NT2/D1 (cell line): Measurements from ENCODE around the gene TMED5.

ENCODE experiments used
- DNase-seq: peaks from one replicate; pipeline ENCODE4 v3.0.0-alpha.2; 2011; ENCODE audit warnings: low read depth, low spot score
- H3K27me3 ChIP-seq: 2 replicates; pipeline ENCODE4 v1.6.0; 2011; ENCODE audit warnings: mild to moderate bottlenecking; ENCODE audit not compliant: insufficient read length, insufficient read depth
- H3K36me3 ChIP-seq: 2 replicates; pipeline ENCODE4 v1.6.1; 2011; ENCODE audit warnings: mild to moderate bottlenecking, low read length, mixed read lengths; ENCODE audit not compliant: insufficient read depth, insufficient read length
- H3K4me1 ChIP-seq: 2 replicates; pipeline ENCODE4 v1.5.1; 2011; ENCODE audit not compliant: insufficient read depth, insufficient read length
- H3K4me3 ChIP-seq: 2 replicates; pipeline ENCODE4 v1.5.1; 2011; ENCODE audit warnings: low read depth; ENCODE audit not compliant: insufficient read length
- H3K9ac ChIP-seq: 2 replicates; pipeline ENCODE4 v1.6.0; 2011; ENCODE audit warnings: low read depth; ENCODE audit not compliant: insufficient read length
- H3K9me3 ChIP-seq: 2 replicates; pipeline ENCODE4 v1.5.1; 2011; ENCODE audit warnings: mild to moderate bottlenecking, low read length; ENCODE audit not compliant: insufficient read depth
- SUZ12 ChIP-seq: IDR thresholded peaks from 2 replicates; pipeline ENCODE4 v1.6.1; 2011; ENCODE audit not compliant: insufficient read length, insufficient read depth; ENCODE audit errors: extremely low read depth
- YY1 ChIP-seq: IDR thresholded peaks from 2 replicates; pipeline ENCODE4 v1.6.1; 2011; ENCODE audit not compliant: insufficient read length, insufficient read depth
- ZNF274 ChIP-seq: IDR thresholded peaks from 2 replicates; pipeline ENCODE4 v1.6.1; 2011; ENCODE audit warnings: mild to moderate bottlenecking, low read depth, low read length

Gene TMED5

DNA sequence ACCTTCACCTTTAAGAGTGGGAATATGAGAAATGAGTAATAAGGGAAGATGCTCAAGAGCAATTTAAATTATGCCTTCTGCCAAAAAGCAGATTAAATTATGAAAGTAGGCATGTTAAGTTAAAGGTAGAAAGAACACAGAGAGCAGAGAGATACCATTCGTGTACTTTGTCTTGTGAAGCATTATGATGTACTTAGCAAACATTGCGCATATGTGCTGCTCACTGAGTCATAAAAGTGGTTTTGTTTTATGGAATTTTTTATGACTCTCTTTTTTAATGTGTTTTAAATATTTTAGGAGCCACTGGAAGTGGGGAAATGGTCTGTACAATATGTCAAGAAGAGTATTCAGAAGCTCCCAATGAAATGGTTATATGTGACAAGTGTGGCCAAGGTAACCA, 65.8 kb downstream of the TMED5 start:
- TF ChIP-seq SUZ12 (no peak), ZNF274 (no peak), YY1 (no peak)
- no peak overlapping the region for H3K4me3 ChIP-seq
- no peak overlapping the region for H3K9ac ChIP-seq
- DNase-seq, result no peak
- H3K4me1 ChIP-seq, result no peaks in the 10 kb centered on the region
- no peaks in the 10 kb centered on the region for H3K27me3 ChIP-seq
- peaks cover 78% of the 10 kb centered on the region for H3K36me3 ChIP-seq
- no peaks in the 10 kb centered on the region for H3K9me3 ChIP-seq

DNA sequence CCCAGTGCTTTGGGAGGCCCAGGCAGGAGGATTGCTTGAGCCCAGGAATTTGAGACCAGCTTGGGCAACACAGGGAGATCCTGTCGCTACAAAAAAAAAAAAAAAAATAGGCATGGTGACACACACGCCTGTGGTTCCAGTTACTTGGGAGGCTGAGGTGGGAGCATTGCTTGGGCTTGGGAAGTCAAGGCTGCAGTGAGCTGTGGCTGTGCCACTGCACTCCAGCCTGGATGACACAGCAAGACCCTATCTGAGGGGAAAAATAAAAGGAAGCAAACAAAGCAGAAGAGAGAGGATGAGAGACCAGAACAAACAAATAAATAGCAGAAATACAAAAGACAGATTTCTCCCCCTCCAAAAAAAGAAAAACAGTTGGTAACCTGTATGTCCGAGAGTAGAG, 67.1 kb downstream of the TMED5 start:
- peaks cover 68% of the 10 kb centered on the region for H3K36me3 ChIP-seq
- TF ChIP-seq YY1 (no peak), SUZ12 (no peak)
- DNase-seq, result no peak
- H3K4me3 ChIP-seq, result no peak overlapping the region
- H3K9ac ChIP-seq, result no peak overlapping the region
- H3K4me1 ChIP-seq, result no peaks in the 10 kb centered on the region
- 0 out of 2 replicates have a peak, but pooled peaks cover 3% of the 10 kb centered on the region for H3K9me3 ChIP-seq
- H3K27me3 ChIP-seq, result no peaks in the 10 kb centered on the region

DNA sequence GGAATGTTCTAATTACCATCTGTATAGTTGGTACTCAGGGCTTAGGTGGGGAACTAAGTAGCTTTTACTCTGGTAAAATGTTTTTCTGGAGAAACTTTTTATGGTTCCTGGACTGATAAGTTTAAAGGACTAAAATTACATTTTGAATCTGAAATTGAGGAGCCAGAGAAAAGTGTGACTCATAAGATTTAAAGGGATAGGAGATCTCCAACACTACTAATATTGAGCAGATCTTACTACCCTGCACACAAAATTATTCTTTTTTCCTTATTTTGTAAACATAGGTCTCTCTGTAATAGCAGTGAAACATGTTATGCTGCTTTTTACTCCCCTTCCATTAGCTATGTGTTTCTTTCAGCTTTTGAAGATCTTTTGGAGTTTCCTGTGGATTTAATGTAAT, 68.7 kb downstream of the TMED5 start:
- Histone ChIP-seq H3K4me3 (no peak overlapping the region), H3K4me1 (no peaks in the 10 kb centered on the region), H3K9me3 (peaks cover 16% of the 10 kb centered on the region; the same call in 1 of the 2 replicates), H3K36me3 (peaks cover 61% of the 10 kb centered on the region), H3K27me3 (no peaks in the 10 kb centered on the region), H3K9ac (no peak overlapping the region)
- TF ChIP-seq YY1 (no peak), SUZ12 (no peak), ZNF274 (no peak)
- no peak for DNase-seq

DNA sequence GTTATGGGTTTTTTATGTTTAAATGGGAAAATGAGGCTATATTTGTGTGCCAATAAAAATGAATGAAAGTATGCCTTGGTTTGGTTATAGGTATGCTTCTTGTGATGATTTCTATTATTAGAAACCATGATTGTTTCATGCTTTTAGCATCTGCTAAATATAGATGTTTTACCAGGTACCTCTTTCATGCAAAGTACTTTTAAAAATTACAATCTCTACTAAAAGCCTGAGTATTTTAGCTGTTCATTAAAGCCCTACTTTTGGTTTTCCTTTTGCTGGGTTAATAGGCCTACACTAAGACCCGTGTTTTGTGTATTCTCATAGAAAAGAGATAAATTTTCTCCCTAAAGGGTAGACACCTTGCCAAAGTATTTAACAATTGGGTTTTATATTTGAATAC, 69.1 kb downstream of the TMED5 start:
- no peak for DNase-seq
- no peak overlapping the region for H3K4me3 ChIP-seq
- H3K9ac ChIP-seq, result no peak overlapping the region
- H3K9me3 ChIP-seq, result peaks cover 17% of the 10 kb centered on the region; the same call in 1 of the 2 replicates
- no peaks in the 10 kb centered on the region for H3K27me3 ChIP-seq
- TF ChIP-seq SUZ12 (no peak), YY1 (no peak), ZNF274 (no peak)
- no peaks in the 10 kb centered on the region for H3K4me1 ChIP-seq
- peaks cover 56% of the 10 kb centered on the region for H3K36me3 ChIP-seq

DNA sequence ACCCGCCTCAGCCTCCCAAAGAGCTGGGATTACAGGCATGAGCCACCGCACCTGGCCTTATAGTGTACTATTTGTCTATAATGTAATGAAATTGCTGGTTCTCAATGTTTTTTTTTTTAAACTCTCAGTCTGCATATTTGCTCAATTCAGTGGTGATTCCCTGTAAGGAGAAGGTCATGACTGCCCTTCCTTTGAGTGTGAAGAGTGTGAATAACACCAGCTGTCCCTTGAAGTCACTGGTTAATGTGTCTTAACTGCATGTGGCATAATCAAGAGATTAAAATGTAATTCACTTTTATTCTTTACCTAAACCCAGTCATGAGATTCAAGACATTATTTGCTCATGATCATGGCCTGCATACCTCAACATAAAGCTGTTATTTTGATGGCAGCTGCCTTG, 70.6 kb downstream of the TMED5 start:
- Histone ChIP-seq H3K9ac (no peak overlapping the region), H3K4me3 (no peak overlapping the region), H3K4me1 (no peaks in the 10 kb centered on the region), H3K27me3 (no peaks in the 10 kb centered on the region), H3K9me3 (peaks cover 17% of the 10 kb centered on the region; the same call in 1 of the 2 replicates), H3K36me3 (peaks cover 45% of the 10 kb centered on the region)
- TF ChIP-seq SUZ12 (no peak), YY1 (no peak), ZNF274 (no peak)
- DNase-seq, result no peak

DNA sequence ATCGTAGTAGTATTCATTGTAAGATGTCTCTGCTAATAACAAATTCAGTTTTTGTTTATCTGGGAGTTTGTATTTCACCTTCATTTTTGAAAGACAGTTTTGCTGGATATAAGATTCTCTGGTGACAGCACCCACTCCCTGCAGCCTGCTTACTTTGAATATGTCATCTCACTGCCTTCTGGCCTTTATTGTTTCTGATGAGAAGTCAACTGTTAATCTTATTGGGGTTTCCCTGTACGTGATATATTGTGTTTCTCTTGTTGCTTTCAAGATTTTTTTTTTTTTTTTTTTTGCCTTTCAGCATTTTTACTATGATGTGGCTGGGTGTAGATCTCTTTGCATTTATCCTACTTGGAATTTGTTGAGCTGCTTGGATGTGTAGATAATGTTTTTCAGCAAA, 71.9 kb downstream of the TMED5 start:
- no peaks in the 10 kb centered on the region for H3K27me3 ChIP-seq

DNA sequence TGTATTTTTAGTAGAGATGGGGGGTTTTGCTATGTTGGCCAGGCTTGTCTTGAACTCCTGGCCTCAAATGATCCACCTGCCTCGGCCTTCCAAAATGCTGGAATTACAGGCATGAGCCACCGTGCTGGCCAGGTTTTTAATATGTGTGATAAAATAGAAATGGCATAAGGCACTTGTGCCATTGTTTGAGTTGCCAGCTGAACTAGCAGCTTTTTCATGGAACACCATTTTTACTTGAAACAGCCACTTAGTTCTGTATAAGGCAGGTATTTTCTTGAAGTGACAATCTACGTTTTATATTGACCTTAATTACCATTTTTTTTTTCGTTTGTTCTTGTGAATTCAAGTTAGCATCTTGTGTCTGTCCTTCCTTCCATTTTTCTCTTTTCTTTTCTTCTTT, 72.8 kb downstream of the TMED5 start:
- DNase-seq, result no peak
- Histone ChIP-seq H3K9ac (no peak overlapping the region), H3K4me1 (no peaks in the 10 kb centered on the region), H3K4me3 (no peak overlapping the region), H3K27me3 (no peaks in the 10 kb centered on the region), H3K9me3 (peaks cover 17% of the 10 kb centered on the region; the same call in 1 of the 2 replicates), H3K36me3 (peaks cover 35% of the 10 kb centered on the region)
- no peak for TF ChIP-seq YY1
- TF ChIP-seq ZNF274, result no peak
- TF ChIP-seq SUZ12, result no peak

More for the DNA sequence above, 71.9 kb downstream of the TMED5 start:
- H3K4me3 ChIP-seq, result no peak overlapping the region
- H3K36me3 ChIP-seq, result peaks cover 42% of the 10 kb centered on the region
- no peak overlapping the region for H3K9ac ChIP-seq
- H3K9me3 ChIP-seq, result peaks cover 17% of the 10 kb centered on the region; the same call in 1 of the 2 replicates
- TF ChIP-seq ZNF274 (no peak), SUZ12 (no peak), YY1 (no peak)
- no peak for DNase-seq
- no peaks in the 10 kb centered on the region for H3K4me1 ChIP-seq

DNA sequence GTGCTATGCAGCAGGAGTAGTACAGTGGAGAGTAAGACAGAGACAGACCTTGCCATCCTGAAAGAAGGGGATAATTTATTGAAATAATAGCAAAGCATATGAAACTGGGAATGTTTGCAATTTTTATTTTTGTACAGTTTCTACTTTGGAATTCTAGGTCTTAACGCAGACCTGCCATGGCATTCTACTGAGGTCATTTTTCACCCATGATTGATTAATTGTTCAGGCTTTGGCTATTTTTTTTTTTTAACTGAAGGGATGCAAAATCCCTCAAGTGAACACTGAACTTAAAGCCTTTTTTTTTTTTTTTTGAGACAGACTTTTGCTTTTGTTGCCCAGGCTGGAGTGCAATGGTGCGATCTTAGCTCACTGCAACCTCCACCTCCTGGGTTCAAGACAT, 74.0 kb downstream of the TMED5 start:
- Histone ChIP-seq H3K9ac (no peak overlapping the region), H3K36me3 (peaks cover 31% of the 10 kb centered on the region), H3K27me3 (no peaks in the 10 kb centered on the region), H3K9me3 (peaks cover 17% of the 10 kb centered on the region; the same call in 1 of the 2 replicates), H3K4me3 (no peak overlapping the region), H3K4me1 (no peaks in the 10 kb centered on the region)
- TF ChIP-seq SUZ12 (no peak), YY1 (no peak), ZNF274 (no peak)
- DNase-seq, result no peak
